ENCODE data around the gene GAPDHS.

Gene GAPDHS

DNA sequence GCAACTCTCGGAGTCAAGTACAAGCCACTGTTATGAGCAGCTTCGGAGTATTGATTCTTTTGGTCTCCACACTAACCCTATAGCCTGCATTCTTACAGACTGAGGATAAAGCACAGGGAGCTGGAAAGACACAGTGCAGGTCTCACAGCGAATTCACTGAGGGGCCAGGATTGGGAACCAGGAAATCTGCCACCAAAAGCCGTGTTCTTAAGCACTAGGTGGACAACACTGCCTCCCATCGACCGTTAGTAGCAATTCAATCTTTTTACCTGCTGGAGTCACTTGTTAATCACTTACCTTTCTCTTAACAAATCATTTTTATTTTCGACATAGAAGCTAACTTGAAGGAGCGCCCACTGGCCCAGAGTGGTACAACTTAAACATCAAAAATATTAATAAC, 59.0 kb downstream of the GAPDHS start:
- H4K20me1 ChIP-seq (ENCODE audit: insufficient read depth, low read length): no peaks in the 10 kb centered on the region
- H3K9me3 ChIP-seq (ENCODE audit: insufficient read depth, low read length): no peaks in the 10 kb centered on the region
- H2AFZ ChIP-seq (ENCODE audit: low read depth, low read length): peak overlapping the region; percentile 50; the same call in 1 of the 2 replicates
- no peak for TF ChIP-seq EZH2phosphoT487 (IDR thresholded peaks at IDR 0.05; ENCODE audit: low read depth)
- TF ChIP-seq, protein P1, sequence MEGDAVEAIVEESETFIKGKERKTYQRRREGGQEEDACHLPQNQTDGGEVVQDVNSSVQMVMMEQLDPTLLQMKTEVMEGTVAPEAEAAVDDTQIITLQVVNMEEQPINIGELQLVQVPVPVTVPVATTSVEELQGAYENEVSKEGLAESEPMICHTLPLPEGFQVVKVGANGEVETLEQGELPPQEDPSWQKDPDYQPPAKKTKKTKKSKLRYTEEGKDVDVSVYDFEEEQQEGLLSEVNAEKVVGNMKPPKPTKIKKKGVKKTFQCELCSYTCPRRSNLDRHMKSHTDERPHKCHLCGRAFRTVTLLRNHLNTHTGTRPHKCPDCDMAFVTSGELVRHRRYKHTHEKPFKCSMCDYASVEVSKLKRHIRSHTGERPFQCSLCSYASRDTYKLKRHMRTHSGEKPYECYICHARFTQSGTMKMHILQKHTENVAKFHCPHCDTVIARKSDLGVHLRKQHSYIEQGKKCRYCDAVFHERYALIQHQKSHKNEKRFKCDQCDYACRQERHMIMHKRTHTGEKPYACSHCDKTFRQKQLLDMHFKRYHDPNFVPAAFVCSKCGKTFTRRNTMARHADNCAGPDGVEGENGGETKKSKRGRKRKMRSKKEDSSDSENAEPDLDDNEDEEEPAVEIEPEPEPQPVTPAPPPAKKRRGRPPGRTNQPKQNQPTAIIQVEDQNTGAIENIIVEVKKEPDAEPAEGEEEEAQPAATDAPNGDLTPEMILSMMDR (IDR thresholded peaks at IDR 0.05; ENCODE audit: low read depth, low read length): peak; percentile 87
- H3K4me3 ChIP-seq (ENCODE audit: low read length): no peak overlapping the region
- H3K27ac ChIP-seq (ENCODE audit: low read length): no peak overlapping the region
- no peaks in the 10 kb centered on the region for H3K36me3 ChIP-seq (replicated peaks; ENCODE audit: low read depth, low read length)
- 0 out of 2 replicates have a peak, but pooled peaks cover 2% of the 10 kb centered on the region for H3K27me3 ChIP-seq (ENCODE audit: low read depth, low read length)
- no peaks in the 10 kb centered on the region for H3K79me2 ChIP-seq (ENCODE audit: low read length)
- no peak overlapping the region for H3K9ac ChIP-seq (ENCODE audit: low read length)
- H3K4me2 ChIP-seq (ENCODE audit: low read length): peak overlapping the region; percentile 4; the same call in 1 of the 2 replicates
- H3K4me1 ChIP-seq (ENCODE audit: low read length): no peaks in the 10 kb centered on the region
